Breast epithelium (tissue), 4 donors: ENCODE results near the gene HOXD13. TPM values are rescaled to one million over a fixed set of nuclear protein-coding genes. Genes with fewer than 3 reads are reported as not detected.

Experiments
- DNase-seq, 2 donors: peaks; one replicate each; pipeline ENCODE4 v3.0.0-alpha.2; 2019; ENCODE audit warnings: low spot score in 2 of 2
- H3K27ac ChIP-seq, 2 donors: fragments of 200-600 bp; sonication (generic) in 1 of 2; one replicate each; pipeline ENCODE4 v1.5.1; 2016 to 2019; ENCODE audit warnings: mild to moderate bottlenecking in 1 of 2
- H3K27me3 ChIP-seq, 2 donors: fragments of 200-600 bp; sonication (generic) in 1 of 2; one replicate each; pipeline versions ENCODE4 v1.5.1 to v1.6.0; 2017 to 2019; ENCODE audit warnings: control low read depth in 1 of 2, mild to moderate bottlenecking in 1 of 2
- H3K36me3 ChIP-seq: fragments of 200-600 bp; one replicate; pipeline ENCODE4 v1.5.1; 2019
- H3K4me1 ChIP-seq, 2 donors: fragments of 200-600 bp; sonication (generic); one replicate each; pipeline ENCODE4 v1.5.1; 2016 to 2019; ENCODE audit warnings: control low read depth in 1 of 2
- H3K4me3 ChIP-seq, 3 donors: fragments of 200-600 bp; sonication (generic); 1 replicate in 2 of 3; 2 replicates in 1 of 3; pipeline ENCODE4 v1.5.1; 2016 to 2019; ENCODE audit warnings: mild to moderate bottlenecking in 3 of 3, moderate library complexity in 2 of 3
- H3K9me3 ChIP-seq, 2 donors: fragments of 200-600 bp; sonication (generic) in 1 of 2; one replicate each; pipeline ENCODE4 v1.5.1; 2016 to 2019; ENCODE audit warnings: control low read depth in 1 of 2
- POLR2A ChIP-seq: fragments of 450-650 bp; IDR thresholded peaks from one replicate; pipeline ENCODE4 v1.6.1; 2016; ENCODE audit warnings: antibody characterized with exemption, mild to moderate bottlenecking, moderate library complexity
- POLR2AphosphoS5 ChIP-seq, 3 donors: sonication (generic); formaldehyde crosslinking; IDR thresholded peaks; one replicate each; pipeline ENCODE4 v1.6.1; 2017; ENCODE audit warnings: antibody characterized with exemption in 3 of 3
- intact Hi-C: fragments of 100-400 bp; cut with DNase I; formaldehyde crosslinking; loops from one replicate; pipeline ENCODE4 v1.15.1; 2023; ENCODE audit warnings: low total_unique reads
- total RNA-seq, 3 donors: library from RNA; depleted of rRNA; stranded (reverse); fragments of >200 nt; gene quantifications; one replicate each; pipeline ENCODE4 v1.1.0, GENCODE V29; 2016
- TF ChIP-seq, protein P1 (sequence below), 3 donors: fragments of 450-650 bp; IDR thresholded peaks; one replicate each; pipeline ENCODE4 v1.5.1; 2016 to 2017; ENCODE audit warnings: antibody characterized with exemption in 3 of 3, mild to moderate bottlenecking in 3 of 3, moderate library complexity in 3 of 3

Gene HOXD13
- total RNA-seq, 3 donors from 2014 or later: not detected

DNA sequence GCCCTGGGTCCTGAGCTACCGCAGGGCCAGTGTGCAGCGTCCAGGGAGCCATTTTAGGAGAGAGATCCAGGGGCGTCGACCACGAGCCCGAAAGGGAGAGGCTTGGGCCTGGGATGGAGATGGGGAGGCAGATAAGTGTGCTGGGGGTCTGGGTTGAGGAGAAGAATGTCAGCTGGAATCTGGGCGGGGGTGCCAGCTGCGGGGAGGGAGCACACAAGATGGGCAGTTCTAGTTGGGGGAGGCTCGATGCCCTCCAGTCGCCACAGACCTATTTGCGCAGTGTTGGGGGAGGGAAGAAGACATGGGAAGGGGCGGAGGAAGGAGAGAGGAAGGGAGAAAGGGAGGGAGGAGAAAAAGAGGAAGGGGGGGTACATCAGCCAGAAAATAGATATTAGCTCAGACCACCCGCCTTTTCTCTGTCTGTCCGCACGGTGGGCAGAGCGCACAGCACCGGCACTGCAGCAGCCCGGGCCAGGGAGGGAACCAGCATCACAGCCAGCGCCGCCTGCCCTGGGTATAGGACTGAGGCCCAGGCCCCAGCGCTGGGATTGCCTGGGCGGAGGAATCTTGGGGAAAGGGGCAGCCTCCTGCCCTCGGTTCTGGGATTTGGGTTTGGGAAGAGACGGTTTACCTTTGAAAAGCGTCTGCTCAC is 12.7 kb downstream of the HOXD13 start:
- intact Hi-C loops: no loop called here
- peak overlapping the region in 2 of 3 donors; percentile 21 to 54 for H3K4me3 ChIP-seq
- peaks cover 37 to 98% of the 10 kb centered on the region in 2 donors for H3K27me3 ChIP-seq
- H3K36me3 ChIP-seq: no peaks in the 10 kb centered on the region
- DNase-seq: no peak
- TF ChIP-seq POLR2AphosphoS5 (IDR thresholded peaks at IDR 0.05): no peak
- no peak for TF ChIP-seq POLR2A
- TF ChIP-seq, protein P1, sequence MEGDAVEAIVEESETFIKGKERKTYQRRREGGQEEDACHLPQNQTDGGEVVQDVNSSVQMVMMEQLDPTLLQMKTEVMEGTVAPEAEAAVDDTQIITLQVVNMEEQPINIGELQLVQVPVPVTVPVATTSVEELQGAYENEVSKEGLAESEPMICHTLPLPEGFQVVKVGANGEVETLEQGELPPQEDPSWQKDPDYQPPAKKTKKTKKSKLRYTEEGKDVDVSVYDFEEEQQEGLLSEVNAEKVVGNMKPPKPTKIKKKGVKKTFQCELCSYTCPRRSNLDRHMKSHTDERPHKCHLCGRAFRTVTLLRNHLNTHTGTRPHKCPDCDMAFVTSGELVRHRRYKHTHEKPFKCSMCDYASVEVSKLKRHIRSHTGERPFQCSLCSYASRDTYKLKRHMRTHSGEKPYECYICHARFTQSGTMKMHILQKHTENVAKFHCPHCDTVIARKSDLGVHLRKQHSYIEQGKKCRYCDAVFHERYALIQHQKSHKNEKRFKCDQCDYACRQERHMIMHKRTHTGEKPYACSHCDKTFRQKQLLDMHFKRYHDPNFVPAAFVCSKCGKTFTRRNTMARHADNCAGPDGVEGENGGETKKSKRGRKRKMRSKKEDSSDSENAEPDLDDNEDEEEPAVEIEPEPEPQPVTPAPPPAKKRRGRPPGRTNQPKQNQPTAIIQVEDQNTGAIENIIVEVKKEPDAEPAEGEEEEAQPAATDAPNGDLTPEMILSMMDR (IDR thresholded peaks at IDR 0.05): no peak
- H3K9me3 ChIP-seq: no peaks in the 10 kb centered on the region
- H3K27ac ChIP-seq: no peak overlapping the region
- H3K4me1 ChIP-seq: peaks cover 0 to 4% of the 10 kb centered on the region in 2 donors

DNA sequence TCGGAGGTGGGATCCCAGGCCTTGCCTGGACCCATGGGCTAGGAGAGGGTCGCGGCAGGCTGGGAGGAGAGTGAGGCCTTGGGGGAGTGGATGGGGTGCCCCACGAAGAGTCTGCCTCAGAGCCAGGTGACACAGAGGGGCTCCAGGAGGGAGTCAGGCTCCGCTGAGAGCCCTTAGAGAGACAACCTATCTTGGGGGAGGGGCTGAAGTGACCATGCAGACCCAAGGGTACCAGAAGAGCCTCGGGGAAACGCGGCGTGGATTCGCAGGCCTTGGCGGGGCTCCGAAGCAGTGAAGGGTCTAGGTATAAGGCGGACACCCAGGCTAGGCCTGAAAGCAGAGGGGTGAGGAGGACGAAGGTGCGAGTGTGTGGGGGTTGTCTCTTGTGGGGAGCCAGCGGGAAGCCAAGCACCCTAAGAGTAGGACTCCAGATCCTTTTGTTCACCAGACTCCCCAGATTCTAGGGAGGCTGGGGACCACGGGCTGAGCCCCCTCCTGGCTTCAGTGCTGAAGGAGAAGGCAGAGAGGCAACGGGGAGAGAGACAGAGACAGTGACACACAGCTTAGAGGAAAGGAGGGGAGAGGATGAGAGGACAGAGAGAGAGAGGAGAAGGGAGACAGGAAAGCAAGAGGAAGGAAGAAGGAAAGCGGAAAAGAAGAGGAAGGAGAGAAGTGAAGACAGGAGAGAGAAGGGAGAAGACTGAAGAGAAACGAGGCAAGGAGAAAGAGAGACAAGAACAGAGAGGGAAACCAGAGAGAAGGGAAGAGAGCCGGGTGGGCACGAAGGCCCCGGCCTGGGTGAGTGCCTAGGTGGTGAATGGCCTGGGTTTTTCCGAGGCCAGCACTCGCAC is 13.4 kb downstream of the HOXD13 start:
- TF ChIP-seq, protein P1 (IDR thresholded peaks at IDR 0.05): no peak
- TF ChIP-seq POLR2A (no peak), POLR2AphosphoS5 (IDR thresholded peaks at IDR 0.05) (no peak)
- H3K4me3 ChIP-seq: peak overlapping the region in 2 of 3 donors; percentile 43 to 68
- no peak overlapping the region for H3K27ac ChIP-seq
- intact Hi-C loops: no loop called here
- no peak for DNase-seq
- no peaks in the 10 kb centered on the region for H3K36me3 ChIP-seq
- peaks cover 29 to 98% of the 10 kb centered on the region in 2 donors for H3K27me3 ChIP-seq
- peaks cover 0 to 4% of the 10 kb centered on the region in 2 donors for H3K4me1 ChIP-seq
- H3K9me3 ChIP-seq: no peaks in the 10 kb centered on the region

DNA sequence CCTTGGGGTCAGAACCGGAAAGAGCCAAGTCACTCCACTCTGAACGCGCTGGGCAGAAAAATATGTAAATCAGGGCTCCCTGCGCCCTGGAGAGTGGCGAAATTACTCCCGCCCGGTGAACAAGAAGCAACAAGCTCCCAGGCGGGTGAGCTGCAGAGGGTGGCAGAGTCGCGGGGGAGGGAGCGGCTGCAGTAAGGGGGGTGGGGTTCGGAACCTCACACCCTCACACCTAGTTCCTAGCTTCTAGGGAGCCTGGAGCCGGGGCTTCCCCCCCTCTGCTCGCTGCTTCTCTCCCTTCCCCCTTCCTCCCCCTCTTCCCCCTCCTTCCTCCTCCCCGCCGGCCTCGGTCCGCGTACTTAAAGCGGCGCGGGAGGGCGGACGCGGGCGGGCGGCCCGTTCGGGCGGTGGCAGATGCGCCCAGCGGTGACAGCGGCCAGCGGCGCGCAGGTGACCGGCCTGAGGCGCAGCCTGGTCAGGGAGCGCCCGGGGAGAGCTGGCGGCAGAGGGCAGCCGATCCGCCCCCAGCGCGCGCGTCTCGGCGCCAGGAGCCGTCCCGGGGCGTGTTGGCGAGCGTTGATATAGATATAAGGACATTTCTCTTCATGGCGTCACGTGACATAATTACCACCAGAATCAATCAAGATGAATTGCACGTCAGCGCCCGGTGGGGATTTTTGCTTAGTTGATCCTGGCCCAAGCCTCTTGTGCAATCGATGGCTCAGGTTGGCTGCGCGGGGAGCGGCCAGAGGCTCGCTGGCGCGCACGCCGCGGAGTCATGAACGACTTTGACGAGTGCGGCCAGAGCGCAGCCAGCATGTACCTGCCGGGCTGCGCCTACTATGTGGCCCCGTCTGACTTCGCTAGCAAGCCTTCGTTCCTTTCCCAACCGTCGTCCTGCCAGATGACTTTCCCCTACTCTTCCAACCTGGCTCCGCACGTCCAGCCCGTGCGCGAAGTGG is 14.3 kb downstream of the HOXD13 start, which contains the start of gene HOXD11:
TSS of gene HOXD11 (plus strand) at position 700 of the 959 bp plus-strand sequence. CDS start at position 776, 76 bp downstream.
- intact Hi-C loops: no loop called here
- peak in 1 of 2 donors; percentile 43 for DNase-seq
- Histone ChIP-seq H3K27me3 (peaks cover 28 to 98% of the 10 kb centered on the region in 2 donors), H3K4me3 (peak within 1 kb of the TSS; percentile 24 to 68 (median 43)), H3K27ac (no peak within 1 kb of the TSS), H3K9me3 (no peaks in the 10 kb centered on the region), H3K36me3 (no peaks in the 10 kb centered on the region), H3K4me1 (peaks cover 0 to 4% of the 10 kb centered on the region in 2 donors)
- no peak for TF ChIP-seq POLR2A
- no peak for TF ChIP-seq POLR2AphosphoS5 (IDR thresholded peaks at IDR 0.05)
- TF ChIP-seq, protein P1 (IDR thresholded peaks at IDR 0.05): no peak

DNA sequence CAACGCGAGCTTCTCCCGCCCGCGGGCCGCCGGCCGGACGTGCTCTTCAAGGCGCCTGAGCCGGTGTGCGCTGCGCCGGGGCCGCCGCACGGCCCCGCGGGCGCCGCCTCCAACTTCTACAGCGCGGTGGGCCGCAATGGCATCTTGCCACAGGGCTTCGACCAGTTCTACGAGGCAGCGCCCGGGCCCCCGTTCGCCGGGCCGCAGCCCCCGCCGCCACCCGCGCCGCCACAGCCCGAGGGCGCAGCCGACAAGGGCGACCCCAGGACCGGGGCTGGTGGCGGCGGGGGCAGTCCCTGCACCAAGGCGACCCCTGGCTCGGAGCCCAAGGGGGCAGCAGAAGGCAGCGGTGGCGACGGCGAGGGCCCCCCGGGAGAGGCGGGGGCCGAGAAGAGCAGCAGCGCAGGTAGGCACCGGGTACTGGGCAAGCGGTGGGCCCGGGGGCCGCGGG is 15.2 kb downstream of the HOXD13 start:
- intact Hi-C loops: no loop called here
- no peak overlapping the region for H3K27ac ChIP-seq
- TF ChIP-seq, protein P1 (IDR thresholded peaks at IDR 0.05): no peak
- TF ChIP-seq POLR2AphosphoS5 (IDR thresholded peaks at IDR 0.05): no peak
- TF ChIP-seq POLR2A: no peak

More for the DNA sequence above, 15.2 kb downstream of the HOXD13 start:
- H3K27me3 ChIP-seq: peaks cover 30 to 98% of the 10 kb centered on the region in 2 donors
- H3K9me3 ChIP-seq: no peaks in the 10 kb centered on the region
- no peaks in the 10 kb centered on the region for H3K36me3 ChIP-seq
- peak in 1 of 2 donors; percentile 47 for DNase-seq
- peaks cover 0 to 4% of the 10 kb centered on the region in 2 donors for H3K4me1 ChIP-seq
- H3K4me3 ChIP-seq: peak overlapping the region in 2 of 3 donors; percentile 26 to 68
